ENCODE results near the gene PTAR1. TPM values are rescaled to one million over a fixed set of nuclear protein-coding genes. Genes with fewer than 3 reads are reported as not detected.

PTAR1 gene
- polyA plus RNA-seq, 1 donor from 2014 or later = 17.7 TPM

- Histone ChIP-seq H3K27me3 (ENCODE audit: insufficient read depth, low read depth, low read length) (no peaks in the 10 kb centered on the region), H2AFZ (ENCODE audit: low read depth, low read length) (no peak overlapping the region), H3K9me3 (ENCODE audit: low read length) (no peaks in the 10 kb centered on the region), H3K36me3 (ENCODE audit: insufficient read depth, low read length) (no peaks in the 10 kb centered on the region), H3K9ac (ENCODE audit: low read length) (no peak overlapping the region), H3F3A (ENCODE audit: insufficient read depth, low read length, poor library complexity, severe bottlenecking) (no peaks in the 10 kb centered on the region), H4K20me1 (ENCODE audit: insufficient read depth) (no peaks in the 10 kb centered on the region), H3K9me2 (ENCODE audit: insufficient read depth, low read length) (no peaks in the 10 kb centered on the region), H3K27ac (ENCODE audit: low read length) (no peak overlapping the region), H3K4me3 (ENCODE audit: low read length) (no peak overlapping the region), H3K4me2 (ENCODE audit: low read length) (no peak overlapping the region), H3K79me2 (replicated peaks; ENCODE audit: insufficient read depth, low read length) (peaks cover 27% of the 10 kb centered on the region)
- no peak for TF ChIP-seq SMC3 (conservative IDR thresholded peaks at IDR 0.05; ENCODE audit: poor library complexity)
- TF ChIP-seq POLR2AphosphoS5 (IDR thresholded peaks at IDR 0.05) = no peak
- no peak for TF ChIP-seq TAF1 (IDR thresholded peaks at IDR 0.05; ENCODE audit: low read depth)
- TF ChIP-seq EP300 (conservative IDR thresholded peaks at IDR 0.05; ENCODE audit: poor library complexity, severe bottlenecking) = no peak
- no peak for TF ChIP-seq REST (IDR thresholded peaks at IDR 0.05; ENCODE audit: borderline replicate concordance)
- no peak for TF ChIP-seq EZH2 (IDR thresholded peaks at IDR 0.05; ENCODE audit: borderline replicate concordance, insufficient read depth, low read length, poor library complexity, severe bottlenecking)
- no peak for TF ChIP-seq MXI1 (conservative IDR thresholded peaks at IDR 0.05; ENCODE audit: poor library complexity, severe bottlenecking)
- TF ChIP-seq CTCF (IDR thresholded peaks at IDR 0.05; ENCODE audit: poor library complexity, severe bottlenecking) = no peak
- no peak for TF ChIP-seq RAD21 (conservative IDR thresholded peaks at IDR 0.05)
Measured at GRCh38 chr9:69750085-69750484, 9.7 kb downstream of the PTAR1 start.

GRCh38 chr9:69748304-69748703 is 11.5 kb downstream of the PTAR1 start:
- peaks cover 30% of the 10 kb centered on the region for H3K79me2 ChIP-seq (replicated peaks; ENCODE audit: insufficient read depth, low read length)

More at GRCh38 chr9:69748304-69748703, 11.5 kb downstream of the PTAR1 start:
- Histone ChIP-seq H3K9me3 (ENCODE audit: low read length) (no peaks in the 10 kb centered on the region), H3K4me3 (ENCODE audit: low read length) (no peak overlapping the region), H3F3A (ENCODE audit: insufficient read depth, low read length, poor library complexity, severe bottlenecking) (no peaks in the 10 kb centered on the region), H2AFZ (ENCODE audit: low read depth, low read length) (no peak overlapping the region), H4K20me1 (ENCODE audit: insufficient read depth) (no peaks in the 10 kb centered on the region), H3K4me2 (ENCODE audit: low read length) (no peak overlapping the region), H3K36me3 (ENCODE audit: insufficient read depth, low read length) (no peaks in the 10 kb centered on the region), H3K9ac (ENCODE audit: low read length) (no peak overlapping the region), H3K27me3 (ENCODE audit: insufficient read depth, low read depth, low read length) (no peaks in the 10 kb centered on the region), H3K9me2 (ENCODE audit: insufficient read depth, low read length) (no peaks in the 10 kb centered on the region), H3K27ac (ENCODE audit: low read length) (no peak overlapping the region)
- TF ChIP-seq POLR2AphosphoS5 (IDR thresholded peaks at IDR 0.05) = no peak
- TF ChIP-seq CTCF (IDR thresholded peaks at IDR 0.05; ENCODE audit: poor library complexity, severe bottlenecking) = no peak
